T follicular helper cell (primary cell): ENCODE data around the gene FAM107B.
"Not testable (repeated sequence)": the region's sequence is repeated elsewhere in the genome, so short reads cannot be mapped to it uniquely, and the experiment has no call there.

Source experiments
- DNase-seq: peaks from one replicate; pipeline ENCODE4 v3.0.0-alpha.2; 2020; ENCODE audit warnings: low read depth

The FAM107B gene

DNA sequence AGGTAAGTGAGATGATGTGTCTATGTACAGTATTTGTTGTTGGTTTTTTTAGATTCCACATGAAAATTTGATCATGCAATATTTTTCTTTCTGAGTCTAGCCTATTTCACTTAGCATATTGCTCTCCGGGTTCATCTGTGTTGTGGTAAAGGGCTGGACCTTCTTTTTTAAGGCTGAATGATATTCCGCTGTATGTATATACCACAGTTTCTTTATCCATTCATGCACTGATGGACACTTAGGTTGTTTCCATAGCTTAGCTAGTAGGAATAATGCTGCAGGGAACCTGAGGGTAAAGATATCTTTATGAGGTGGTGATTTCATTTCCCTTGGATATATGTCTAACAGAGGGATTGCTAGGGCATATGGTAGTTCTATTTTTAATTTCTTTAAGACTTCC, 80.8 kb downstream of the FAM107B start:
- DNase-seq = no peak

DNA sequence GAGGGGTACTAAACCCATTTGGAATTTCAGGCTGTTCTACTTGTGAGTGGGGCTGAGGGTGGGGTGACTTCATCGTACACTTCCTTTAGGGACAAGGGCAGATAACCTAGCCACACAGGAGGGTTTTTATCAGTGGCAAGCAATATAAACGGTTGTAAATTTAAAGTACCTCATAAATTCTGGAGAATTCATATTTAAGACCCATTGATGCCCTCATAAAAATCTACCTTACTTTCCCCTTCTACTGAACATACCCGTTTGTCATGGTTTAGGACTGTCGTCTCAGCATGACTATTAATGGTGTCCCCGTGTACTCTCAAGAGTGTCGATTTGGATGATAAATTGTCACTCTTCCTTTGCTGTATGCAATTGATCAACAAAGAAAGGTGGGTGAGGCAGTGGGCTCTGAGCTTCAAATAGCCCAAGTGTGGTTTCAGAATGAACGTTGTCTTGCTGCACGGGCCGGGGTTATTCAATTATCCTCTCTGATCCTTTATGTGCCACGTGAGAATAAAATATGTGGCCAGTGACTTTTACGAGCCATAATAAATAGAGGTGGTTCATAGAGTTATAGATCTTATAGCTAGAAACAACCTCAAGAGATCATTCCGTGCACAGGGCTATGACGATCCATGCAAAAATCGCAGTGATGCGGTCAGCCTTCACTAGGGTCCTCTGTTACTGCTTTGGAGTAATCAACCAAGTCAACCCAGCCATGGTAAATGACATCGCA, 82.2 kb downstream of the FAM107B start:
- DNase-seq = no peak

DNA sequence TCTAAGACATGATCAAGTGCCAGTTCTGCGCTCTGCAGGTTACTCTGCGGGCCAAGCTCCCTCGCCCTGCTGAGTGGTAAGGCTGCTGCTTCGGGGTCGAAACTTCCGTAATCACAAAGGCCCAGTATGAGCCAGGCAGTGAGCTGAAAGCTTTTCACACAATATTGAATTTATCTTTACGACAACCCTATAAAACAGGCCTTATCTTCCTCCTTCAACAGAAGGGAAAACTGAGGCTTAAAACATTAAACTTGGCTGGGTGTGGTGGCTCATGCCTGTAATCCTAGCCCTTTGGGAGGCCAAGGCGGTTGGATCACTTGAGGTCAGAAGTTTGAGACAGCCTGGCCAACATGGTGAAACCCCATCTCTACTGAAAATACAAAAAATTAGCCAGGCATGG, 83.3 kb downstream of the FAM107B start:
- no peak for DNase-seq

DNA sequence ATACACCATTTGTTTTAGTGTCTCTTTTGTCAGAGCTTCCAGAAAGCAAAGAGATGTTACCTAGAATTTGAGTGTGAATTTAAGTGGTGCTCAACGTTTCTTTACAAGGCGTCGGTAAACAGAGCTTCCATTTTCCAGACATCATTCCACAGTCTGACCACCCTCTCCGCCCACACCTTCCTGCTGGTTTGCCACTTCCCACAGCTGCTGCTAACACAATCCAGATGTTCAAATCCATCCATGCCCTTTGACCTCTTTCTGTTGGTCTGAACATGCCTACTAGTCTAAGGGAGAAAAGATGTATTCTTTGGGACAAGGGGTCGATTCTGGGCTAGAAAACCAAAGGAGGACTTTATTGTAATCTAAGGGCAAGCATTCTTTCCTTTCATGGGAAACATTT, 86.1 kb downstream of the FAM107B start:
- DNase-seq = no peak

DNA sequence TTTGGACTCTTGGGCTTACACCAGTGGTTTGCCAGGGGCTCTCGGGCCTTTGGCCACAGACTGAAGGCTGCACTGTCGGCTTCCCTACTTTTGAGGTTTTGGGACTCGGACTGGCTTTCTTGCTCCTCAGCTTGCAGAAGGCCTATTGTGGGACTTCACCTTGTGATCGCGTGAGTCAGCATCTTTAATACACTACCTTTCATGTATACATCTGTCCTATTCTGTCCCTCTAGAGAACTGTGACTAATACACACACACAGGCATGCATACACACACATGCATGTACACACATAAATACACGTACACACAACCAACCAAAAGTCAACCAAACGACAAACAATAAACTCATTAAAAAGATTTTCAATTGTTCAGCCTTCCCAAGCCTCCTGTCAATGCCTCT, 86.5 kb downstream of the FAM107B start:
- DNase-seq = not testable (repeated sequence)

DNA sequence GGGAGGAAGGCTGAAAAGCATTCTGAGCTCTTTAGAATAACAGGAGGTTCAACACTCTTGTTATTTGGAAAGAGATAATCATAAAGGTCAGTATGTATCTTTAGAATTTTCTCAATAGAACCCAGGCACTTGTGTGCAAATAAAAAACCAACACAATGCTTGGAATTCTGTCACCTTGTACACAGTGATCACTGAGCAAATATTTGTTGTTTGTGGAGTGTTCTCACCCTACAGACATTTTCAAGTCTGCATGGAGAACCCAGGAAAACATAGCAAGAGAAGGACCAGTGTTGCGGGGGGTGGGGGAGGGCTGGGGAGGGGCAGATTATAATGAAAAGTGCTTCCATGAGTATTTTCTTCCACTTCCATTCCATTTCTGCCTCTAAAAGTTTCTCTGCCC, 87.4 kb downstream of the FAM107B start:
- DNase-seq = no peak

DNA sequence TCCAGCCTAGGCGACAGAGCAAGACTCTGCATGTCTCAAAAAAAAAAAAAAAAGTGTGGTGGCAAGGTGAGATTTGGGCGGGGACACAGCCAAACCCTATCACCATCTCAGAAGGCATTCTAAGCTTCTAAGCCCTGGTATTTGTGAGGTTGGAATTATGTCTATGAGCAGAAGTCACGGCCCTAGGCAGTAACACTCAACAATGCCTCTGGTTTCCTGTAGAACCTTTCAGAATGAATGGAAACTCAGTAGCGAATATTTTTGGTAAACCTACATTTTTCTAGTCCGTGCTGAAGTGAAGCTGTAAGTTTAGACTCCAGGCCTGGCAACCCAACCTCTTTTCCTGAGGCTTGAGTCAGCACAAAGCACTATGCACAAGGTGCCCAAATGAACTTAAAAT, 88.3 kb downstream of the FAM107B start:
- DNase-seq = no peak

DNA sequence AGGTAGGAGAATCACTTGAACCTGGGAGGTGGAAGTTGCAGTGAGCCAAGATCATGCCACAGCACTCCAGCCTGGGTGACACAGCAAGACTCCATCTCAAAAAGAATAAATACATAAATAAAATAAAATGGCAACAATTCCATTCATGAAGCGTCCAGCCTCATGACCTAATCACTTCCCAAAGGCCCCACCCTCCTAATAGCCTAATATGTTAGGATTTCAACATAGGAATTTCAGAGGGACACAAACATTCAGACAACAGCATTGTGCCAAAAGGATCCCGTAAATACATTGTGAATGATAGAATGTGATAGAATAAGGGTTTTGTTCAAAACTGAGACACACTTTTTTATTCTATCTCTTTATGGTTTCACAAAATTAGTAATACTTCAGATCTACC, 90.3 kb downstream of the FAM107B start:
- DNase-seq = no peak

DNA sequence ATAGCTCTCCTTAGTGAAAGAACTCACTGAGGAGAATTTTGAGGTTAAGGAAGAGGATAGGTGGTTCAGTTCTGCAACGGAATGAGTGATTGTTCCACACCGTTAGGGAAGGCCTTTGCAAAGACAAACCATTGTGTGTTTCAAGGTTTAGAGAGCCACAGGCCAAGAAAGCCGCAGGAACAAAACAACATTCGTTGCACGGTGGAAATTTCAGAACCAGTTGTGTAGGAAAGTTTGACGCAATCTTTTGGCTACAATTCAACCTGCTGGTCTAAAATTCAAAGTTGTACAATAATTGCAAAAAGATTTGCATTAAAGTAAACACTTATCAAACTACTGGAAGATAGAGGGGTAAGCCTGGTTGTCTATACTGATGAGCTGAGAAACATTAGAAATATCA, 91.4 kb downstream of the FAM107B start:
- DNase-seq = no peak

DNA sequence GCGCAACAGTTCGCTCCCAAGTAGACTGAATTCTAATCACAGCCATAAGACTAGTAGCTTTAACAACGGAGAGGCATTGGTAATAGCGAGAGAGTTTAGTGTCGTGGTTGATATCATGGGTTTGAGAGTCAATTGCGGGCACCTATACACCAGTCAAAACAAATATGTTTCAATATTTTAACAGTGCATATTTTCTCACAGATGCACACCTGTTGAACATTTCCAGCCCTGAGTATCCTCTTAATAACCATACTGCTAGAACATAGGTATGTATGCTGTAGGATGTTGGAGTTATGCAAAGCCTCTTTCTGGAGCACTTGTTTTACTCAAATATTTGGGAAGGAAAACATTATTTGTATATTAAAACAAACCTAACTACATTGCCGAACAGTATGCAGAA, 92.9 kb downstream of the FAM107B start:
- DNase-seq = no peak

DNA sequence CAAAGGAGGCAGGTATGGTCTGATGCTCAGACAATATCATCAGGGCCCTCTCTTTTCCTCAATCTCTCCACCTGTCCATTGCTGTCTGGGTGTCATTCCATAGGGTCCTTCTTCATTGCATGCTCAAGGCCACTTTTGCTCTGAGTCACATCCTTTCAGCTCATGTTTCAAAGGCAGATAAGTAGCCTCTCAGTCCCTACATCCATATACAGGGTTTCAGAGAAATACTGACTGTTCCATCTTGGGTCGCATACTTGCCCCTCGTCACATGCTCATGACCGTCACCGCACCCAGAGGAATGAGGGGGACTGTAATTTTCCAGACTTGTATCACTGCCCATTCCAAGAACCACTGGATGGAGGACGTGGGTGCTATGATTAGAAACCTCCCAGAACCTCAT, 93.4 kb downstream of the FAM107B start:
- DNase-seq = no peak

DNA sequence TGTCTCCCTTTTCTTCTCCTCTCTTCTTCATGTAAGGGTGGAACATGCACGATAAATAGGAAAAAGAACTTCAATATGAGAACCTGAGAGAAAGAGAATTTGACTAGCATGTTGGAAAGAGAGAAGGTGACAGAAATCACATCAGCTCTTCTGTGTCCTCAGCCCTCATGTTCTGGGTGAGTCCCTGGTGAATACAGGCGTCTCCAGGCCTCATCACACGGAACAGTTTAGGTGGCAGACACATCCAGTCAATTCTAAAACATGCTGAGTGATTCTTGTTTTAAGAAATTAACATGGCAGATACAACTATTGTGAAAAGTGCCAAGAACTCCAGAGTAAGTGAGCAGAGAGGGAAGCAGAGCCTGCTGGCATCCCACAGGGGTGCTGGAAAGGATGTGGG, 96.1 kb downstream of the FAM107B start:
- no peak for DNase-seq

DNA sequence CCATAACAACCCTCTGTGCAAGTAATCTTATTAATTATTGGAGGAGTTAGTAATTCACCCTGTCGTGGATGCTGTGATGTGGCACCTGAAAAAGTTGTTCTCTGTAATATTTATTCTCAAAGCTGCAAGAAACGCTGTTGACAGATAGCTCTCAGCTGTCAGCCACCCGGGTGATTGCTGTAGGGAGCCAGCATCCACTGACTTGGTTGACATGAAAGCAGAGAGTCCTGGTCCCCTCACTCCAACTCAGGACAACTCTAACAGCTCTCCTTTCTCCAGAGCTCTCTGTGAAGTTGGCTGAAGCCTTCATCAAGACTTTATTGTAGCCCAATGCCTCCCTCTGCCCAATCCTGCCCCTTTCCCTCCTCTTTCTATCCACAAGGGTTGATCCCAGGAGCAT, 98.0 kb downstream of the FAM107B start:
- no peak for DNase-seq

DNA sequence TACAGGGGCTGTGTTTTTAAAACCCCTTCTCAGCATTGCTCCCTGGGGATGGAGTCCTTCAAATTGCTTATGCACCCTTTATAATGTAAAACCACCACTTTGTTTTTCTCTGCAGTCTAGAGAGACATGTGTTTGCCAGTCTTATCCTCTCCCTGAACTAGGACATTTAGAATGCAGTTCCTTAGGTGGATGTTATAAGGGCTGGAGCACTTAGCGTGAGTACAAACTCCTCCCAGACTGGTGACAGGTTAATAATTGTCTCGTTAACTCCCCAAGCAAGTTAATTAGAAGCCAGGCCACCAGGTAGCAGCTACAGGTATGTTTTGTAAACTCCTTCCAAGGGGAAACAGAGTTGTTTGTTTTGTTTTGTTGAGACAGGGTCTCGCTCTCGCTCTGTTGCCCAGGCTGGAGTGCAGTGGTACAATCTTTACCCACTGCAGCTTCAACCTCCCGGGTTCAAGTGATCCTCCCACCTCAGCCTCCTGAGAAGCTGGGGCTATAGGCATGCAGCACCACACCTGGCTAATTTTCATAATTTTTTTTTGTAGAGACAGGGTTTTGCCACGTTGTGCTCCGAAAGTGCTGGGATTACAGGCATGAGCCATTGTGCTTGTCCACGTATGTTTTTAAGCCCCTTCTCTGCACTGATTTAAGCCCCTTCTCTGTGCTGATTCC, 100.2 kb downstream of the FAM107B start:
- DNase-seq = no peak

DNA sequence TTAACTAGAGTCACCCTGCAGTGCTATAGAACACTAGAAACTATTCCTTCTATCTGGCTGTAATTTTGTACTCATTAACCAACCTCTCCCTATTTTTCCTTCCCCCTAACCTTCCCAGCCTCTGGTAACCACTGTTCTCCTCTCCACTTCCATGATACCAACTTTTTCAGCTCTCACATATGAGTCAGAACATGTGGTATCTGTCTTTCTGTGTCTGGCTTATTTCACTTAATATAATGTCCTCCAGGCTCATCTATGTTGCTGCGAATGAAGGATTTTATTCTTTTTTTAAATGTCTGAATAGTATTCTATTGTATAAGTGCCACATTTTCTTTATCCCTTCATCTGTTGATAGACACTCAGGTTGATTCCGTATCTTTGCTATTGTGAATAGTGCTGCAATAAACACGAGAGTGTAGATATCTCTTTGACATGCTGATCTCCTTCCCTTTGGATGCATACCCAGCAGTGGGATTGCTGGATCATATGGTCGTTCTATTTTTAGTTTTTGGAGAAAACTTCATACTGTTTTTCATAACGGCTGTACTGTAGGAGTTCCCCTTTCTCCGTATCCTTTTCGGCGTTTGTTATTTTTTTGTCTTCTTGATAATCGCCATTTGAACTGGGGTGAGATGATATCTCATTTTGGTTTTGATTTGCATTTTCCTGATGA, 101.4 kb downstream of the FAM107B start:
- DNase-seq = no peak

DNA sequence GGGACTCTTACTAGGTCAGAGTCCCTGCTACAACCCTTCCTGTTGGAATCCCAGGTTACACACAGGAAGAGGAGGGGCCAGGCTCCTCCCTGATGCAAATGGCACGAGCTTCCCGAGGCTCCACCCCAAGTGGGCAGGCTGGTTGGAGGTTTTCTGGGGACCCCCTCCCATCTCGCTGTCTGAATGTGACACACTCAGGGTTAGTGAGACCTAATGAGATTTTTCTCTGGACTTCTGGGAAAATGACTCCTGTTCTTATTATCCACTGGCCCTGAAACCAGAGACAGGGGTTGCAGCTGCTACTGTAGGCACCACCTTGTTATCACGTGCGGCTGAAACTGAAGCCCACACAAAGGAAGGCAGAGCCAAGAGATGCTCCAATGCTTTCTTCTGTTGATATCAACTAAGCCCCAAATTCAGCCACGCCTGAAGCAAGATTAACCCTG, 103.3 kb downstream of the FAM107B start:
- DNase-seq = no peak

DNA sequence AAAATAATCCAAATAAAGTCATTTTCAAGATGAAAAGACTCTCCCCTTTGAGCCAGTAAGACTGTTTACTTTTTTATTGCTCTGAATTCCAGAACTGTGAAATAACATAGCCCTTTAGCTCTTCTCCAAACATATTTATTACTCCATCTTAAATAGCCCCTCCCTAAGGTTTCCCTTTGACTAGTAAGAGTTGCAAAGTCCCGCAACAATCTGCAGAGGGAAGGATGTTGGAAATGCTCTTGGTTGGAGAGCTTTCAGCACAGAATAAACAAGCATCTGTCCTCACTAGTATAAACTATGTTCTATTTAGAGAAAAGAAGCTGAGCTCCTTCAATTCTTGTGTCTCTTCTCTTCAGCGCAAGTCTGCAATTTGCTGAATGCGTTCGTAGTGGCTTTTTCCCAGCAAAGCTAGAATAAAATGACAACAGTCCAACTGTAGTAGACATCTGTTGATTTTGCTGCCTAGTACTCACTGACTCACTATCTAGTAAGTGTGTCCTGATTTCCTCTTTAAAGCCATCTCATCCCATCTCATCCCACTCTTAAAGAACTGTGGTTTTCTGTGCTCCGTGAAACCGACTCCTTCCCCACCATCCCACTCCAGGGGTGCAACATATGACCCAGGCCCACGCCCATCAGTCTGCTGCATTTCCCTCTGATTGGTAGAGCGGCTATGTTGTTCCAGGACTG, 104.0 kb downstream of the FAM107B start:
- DNase-seq = no peak

DNA sequence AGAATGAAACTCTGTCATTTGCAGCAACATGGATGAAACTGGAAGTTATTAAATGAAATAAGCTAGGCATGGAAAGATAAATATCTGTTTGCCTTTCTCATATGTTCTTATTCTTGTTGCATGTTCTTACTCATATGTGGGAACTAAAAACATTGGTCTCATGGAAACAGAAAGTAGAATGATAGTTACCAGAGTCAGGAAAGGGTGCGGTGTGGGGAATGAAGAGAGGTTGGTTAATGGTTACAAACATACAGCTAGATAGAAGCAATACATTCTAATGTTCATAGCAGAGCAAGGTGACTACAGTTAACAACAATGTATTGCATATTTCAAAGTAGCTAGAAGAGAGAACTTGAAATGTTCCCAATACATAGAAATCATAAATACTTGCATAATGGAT, 105.1 kb downstream of the FAM107B start:
- no peak for DNase-seq

DNA sequence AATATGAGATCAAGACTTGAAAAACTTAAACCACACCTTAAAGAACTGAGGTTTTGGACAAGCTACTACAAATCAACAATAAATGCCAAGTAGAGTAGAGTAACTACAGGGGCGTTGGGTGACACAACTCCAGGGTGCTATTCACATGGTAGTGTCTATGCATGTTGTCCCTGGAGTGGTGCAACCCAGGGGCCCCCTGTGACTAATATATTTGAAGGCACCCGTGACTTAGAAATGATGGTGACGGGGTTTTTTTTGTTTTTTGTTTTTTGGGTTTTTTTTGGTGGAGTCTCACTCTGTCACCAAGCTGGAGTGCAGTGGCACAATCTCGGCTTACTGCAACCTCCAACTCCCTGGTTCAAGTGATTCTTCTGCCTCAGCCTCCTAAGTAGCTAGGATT, 106.9 kb downstream of the FAM107B start:
- no peak for DNase-seq

DNA sequence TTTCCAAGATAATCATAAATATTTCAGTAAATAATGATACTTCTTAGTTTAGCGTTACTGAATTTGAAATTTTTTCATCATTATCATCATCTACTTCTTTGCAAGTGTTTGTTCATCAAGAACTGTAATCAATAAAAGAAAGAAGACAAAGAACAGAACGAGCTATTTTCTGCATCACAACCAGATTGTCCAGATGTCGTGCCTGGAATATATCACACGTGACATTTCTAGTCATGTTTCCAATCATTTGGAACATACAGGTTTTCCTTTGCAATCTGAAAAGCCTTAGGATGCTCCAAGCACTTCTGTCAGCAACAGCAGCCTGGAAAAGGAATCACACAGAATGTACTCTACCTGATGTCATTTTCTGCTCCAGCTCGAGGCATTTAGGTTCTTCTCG, 107.4 kb downstream of the FAM107B start:
- DNase-seq = no peak

DNA sequence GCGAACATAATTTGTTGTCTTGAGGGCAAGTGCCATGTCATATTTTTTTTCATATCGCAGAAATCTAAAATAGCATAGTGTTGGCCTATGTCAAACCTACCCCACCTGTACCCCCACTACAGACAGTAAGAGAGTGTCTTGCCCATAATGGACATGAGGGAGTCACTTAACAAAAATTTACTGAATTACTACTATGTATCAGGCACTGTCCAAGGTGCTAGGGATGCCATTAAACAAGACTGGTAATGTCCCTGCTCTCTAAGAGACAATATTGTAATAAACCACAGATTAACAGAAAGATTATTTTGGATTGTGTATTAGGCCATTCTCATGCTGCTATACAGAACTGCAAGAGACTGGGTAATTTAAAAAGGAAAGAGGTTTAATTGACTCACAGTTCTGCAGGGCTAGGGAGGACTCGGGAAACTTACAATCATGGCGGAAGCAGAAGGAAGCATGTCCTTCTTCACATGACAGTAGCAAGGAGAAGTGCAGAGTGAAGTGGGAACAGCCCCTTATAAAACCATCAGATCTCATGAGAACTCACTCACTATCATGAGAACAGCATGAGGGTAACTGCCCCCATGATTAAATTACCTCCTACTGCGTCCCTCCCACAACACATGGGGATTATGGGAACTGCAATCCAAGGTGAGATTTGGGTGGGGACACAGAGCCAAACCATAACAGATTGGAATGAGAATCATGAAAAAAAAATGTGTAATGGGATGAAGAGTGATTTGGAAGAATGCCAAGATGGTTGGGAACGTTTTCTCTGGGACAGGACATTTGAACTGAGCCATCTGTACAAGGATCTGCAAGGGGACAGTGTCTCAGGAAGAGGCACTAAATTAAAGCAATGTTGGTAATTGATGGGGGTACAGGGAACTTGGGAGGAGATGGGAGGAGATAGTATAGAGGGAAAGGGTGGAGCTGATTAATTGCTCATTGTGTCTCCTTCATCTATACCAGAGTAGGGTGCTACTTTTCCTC, 108.5 kb downstream of the FAM107B start:
- no peak for DNase-seq
